ENCODE data around the gene TLR9. TPM values are rescaled to one million over a fixed set of nuclear protein-coding genes. Genes with fewer than 3 reads are reported as not detected.
A peak's percentile ranks its signal among the peaks of the same experiment; 100 is the strongest.

The TLR9 gene
- total RNA-seq, 4 donors from 2014 or later, result 0.14 to 1.5 TPM; not detected in 2

DNA sequence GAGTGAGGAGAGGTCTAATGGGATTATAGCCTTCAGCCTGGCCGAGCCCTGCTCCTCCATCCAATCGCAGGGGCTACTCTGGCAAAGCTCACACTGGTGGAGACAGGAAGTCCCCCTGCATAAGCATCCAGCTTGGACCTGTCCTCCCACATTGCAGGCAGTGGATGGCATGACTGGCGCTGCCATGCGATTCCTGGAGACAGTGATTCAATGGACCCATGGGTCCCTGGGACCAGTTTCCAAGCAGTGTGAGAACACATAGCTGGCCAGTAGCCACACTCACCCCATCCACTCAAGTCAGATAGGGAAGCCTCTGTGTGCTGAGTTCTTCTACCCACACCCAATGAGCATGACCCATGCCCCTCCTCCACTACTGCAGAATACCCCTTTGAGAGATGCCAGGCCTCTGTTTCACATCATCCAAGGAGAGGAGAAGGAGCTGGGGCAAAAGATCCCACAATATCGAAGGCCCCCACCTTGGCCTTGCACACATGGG, 53.1 kb downstream of the TLR9 start:
- no peaks in the 10 kb centered on the region for H3K27me3 ChIP-seq
- no peaks in the 10 kb centered on the region for H3K9me3 ChIP-seq
- H3K27ac ChIP-seq, result no peak overlapping the region
- DNase-seq, result no peak
- TF ChIP-seq, protein P1, sequence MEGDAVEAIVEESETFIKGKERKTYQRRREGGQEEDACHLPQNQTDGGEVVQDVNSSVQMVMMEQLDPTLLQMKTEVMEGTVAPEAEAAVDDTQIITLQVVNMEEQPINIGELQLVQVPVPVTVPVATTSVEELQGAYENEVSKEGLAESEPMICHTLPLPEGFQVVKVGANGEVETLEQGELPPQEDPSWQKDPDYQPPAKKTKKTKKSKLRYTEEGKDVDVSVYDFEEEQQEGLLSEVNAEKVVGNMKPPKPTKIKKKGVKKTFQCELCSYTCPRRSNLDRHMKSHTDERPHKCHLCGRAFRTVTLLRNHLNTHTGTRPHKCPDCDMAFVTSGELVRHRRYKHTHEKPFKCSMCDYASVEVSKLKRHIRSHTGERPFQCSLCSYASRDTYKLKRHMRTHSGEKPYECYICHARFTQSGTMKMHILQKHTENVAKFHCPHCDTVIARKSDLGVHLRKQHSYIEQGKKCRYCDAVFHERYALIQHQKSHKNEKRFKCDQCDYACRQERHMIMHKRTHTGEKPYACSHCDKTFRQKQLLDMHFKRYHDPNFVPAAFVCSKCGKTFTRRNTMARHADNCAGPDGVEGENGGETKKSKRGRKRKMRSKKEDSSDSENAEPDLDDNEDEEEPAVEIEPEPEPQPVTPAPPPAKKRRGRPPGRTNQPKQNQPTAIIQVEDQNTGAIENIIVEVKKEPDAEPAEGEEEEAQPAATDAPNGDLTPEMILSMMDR (IDR thresholded peaks at IDR 0.05), result no peak
- no peak for TF ChIP-seq POLR2A (IDR thresholded peaks at IDR 0.05)
- no peaks in the 10 kb centered on the region for H3K4me1 ChIP-seq
- intact Hi-C loops (cut with DNase I; ENCODE audit: low total_unique reads), result no loop called here
- H3K36me3 ChIP-seq, result no peaks in the 10 kb centered on the region
- H3K4me3 ChIP-seq, result no peak overlapping the region

DNA sequence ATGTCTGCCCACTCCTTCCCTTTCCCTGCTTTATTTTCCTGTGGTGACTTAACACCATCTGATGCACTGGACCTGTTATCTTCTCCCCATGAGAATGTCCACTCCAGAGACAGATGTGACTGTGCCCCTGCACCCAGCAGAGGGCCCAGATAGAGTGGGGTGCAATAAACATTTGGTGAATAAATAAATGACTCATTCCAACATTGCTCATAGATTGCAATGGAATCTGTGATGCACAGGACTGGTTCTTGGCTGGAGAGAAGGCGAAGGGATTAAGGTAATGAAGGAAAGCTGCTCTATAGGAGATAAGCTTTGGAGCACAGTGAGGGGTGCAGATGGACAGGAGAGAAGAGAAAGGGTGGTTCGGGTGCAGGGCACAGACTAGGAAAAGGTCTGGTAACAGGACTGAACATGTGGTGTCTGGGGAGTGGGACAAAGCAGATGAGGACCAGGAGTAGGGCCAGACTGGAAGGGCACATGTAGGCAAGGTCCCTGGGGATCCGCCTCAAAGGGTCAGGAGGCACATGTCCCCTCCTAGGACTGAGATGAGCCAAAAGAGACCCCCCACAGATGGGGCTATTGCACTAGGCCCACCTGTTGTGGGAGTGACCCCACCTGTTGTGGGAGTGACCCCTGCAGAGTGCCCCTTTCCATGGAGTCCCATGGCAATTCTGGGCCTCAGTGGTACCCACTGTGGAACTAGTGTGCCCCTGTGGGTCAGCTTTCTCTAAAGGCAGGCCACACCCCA, 53.8 kb downstream of the TLR9 start:
- Histone ChIP-seq H3K27ac (no peak overlapping the region), H3K4me1 (no peaks in the 10 kb centered on the region), H3K36me3 (no peaks in the 10 kb centered on the region), H3K4me3 (no peak overlapping the region), H3K9me3 (no peaks in the 10 kb centered on the region), H3K27me3 (no peaks in the 10 kb centered on the region)
- DNase-seq, result no peak
- intact Hi-C loops (cut with DNase I; ENCODE audit: low total_unique reads), result no loop called here
- no peak for TF ChIP-seq POLR2A (IDR thresholded peaks at IDR 0.05)
- TF ChIP-seq, protein P1 (IDR thresholded peaks at IDR 0.05), result no peak

MicroRNAs within 50 kb of the gene (microRNA counts, 767-probe panel; counts per million panel counts)
- microRNA hsa-let-7g-5p, result 9,217 to 11,566 counts per million in 2 donors

Small RNA genes lying within 50 kb of the gene (microRNA-seq; reads per million reads assigned to microRNA genes)
- 182,011 reads per million, percentile 100 among the genes with 10 or more reads in this experiment for gene MIRLET7G (ENCODE audit: borderline microRNAs expressed, borderline replicate concordance)

Small RNA genes lying within 50 kb of the gene (small RNA-seq; reads per million reads assigned to genes)
- gene MIRLET7G, result 259 reads per million, percentile 96 among the genes with 10 or more reads in this experiment

Other genes starting within 250 kb of the TLR9 start
- gene ACY1, start 242.1 kb downstream of the TLR9 start, total RNA-seq, result 10 to 100 TPM in 2 of 4 donors, 1 to 10 TPM in 1, not detected in 1; 1.3 to 19.0 (median 12.4) TPM
- 1,000 to 10,000 TPM in 3 of 4 donors, 100 to 1,000 TPM in 1; 696 to 2,362 (median 1,238) TPM for gene RPL29, start 229.8 kb downstream of the TLR9 start, total RNA-seq
- gene DUSP7, start 169.1 kb downstream of the TLR9 start, total RNA-seq, result 10 to 100 TPM in 3 of 4 donors, 1 to 10 TPM in 1; 5.6 to 39.1 (median 12.3) TPM
- 1 to 10 TPM in 3 of 4 donors, not detected in 1; 1.1 to 4.8 (median 4.7) TPM for gene POC1A, start 71.2 kb downstream of the TLR9 start, total RNA-seq
- 10 to 100 TPM in 3 of 4 donors, 1 to 10 TPM in 1; 4.9 to 56.2 (median 36.2) TPM for gene ALAS1, start 27.5 kb downstream of the TLR9 start, total RNA-seq
- gene TWF2, start 13.5 kb upstream of the TLR9 start, total RNA-seq, result 100 to 1,000 TPM in 1 of 4 donors, 10 to 100 TPM in 3; 45.9 to 105 (median 50.2) TPM
- gene PPM1M, start 20.1 kb upstream of the TLR9 start, total RNA-seq, result 10 to 100 TPM; 23.9 to 32.3 (median 31.5) TPM
- gene WDR82, start 53.0 kb upstream of the TLR9 start, total RNA-seq, result 100 to 1,000 TPM in 1 of 4 donors, 10 to 100 TPM in 3; 24.6 to 128 (median 70.3) TPM
- gene GLYCTK, start 62.2 kb upstream of the TLR9 start, total RNA-seq, result 10 to 100 TPM in 3 of 4 donors, 1 to 10 TPM in 1; 3.8 to 15.1 (median 10.8) TPM
- 10 to 100 TPM in 2 of 4 donors, 1 to 10 TPM in 2; 5.1 to 46.2 (median 11.0) TPM for gene DNAH1, start 90.7 kb upstream of the TLR9 start, total RNA-seq
- gene BAP1, start 184.4 kb upstream of the TLR9 start, total RNA-seq, result 10 to 100 TPM; 14.6 to 66.8 (median 50.3) TPM
- gene PHF7, start 185.0 kb upstream of the TLR9 start, total RNA-seq, result 10 to 100 TPM in 1 of 4 donors, 1 to 10 TPM in 3; 1.5 to 13.4 (median 6.1) TPM
- 10 to 100 TPM in 3 of 4 donors, 1 to 10 TPM in 1; 4.4 to 91.2 (median 16.7) TPM for gene SEMA3G, start 219.5 kb upstream of the TLR9 start, total RNA-seq
- 1 to 10 TPM in 3 of 4 donors, not detected in 1; 3.0 to 4.4 (median 3.4) TPM for gene TNNC1, start 228.4 kb upstream of the TLR9 start, total RNA-seq
- gene NISCH, start 230.0 kb upstream of the TLR9 start, total RNA-seq, result 100 to 1,000 TPM in 2 of 4 donors, 10 to 100 TPM in 2; 50.0 to 157 (median 114) TPM

All from uterus (tissue), 4 donors.